A549 (cell line): ENCODE data around the gene GRK5. TPM values are rescaled to one million over a fixed set of nuclear protein-coding genes. Genes with fewer than 3 reads are reported as not detected.

Source experiments
- ATAC-seq, 2 experiments: fragments of 200-7000 bp in 1 of 2; fragments of >200 bp in 1 of 2; cut with Nextera tagmentation in 1 of 2; cut with Tn5 transposase in 1 of 2; 3 replicates each; pipeline versions ENCODE4 v1.8.0 to v1.9.1; 2018 to 2020; ENCODE audit warnings: mild to moderate bottlenecking in 1 of 2, moderate library complexity in 1 of 2
- CTCF ChIA-PET: fragments of 300-600 bp; sonication (Branson Sonifier 250); formaldehyde crosslinking; extraction: SDS; loops from one replicate; lab custom pipeline; 2021; ENCODE audit warnings: antibody characterized with exemption, inconsistent platforms; lab: Yijun Ruan, JAX
- POLR2A ChIA-PET: fragments of 350-600 bp; formaldehyde crosslinking; extraction: SDS; loops from one replicate; lab custom pipeline; 2021; ENCODE audit warnings: antibody characterized with exemption, inconsistent platforms; lab: Yijun Ruan, JAX
- DNase-seq, 2 experiments: peaks; one replicate each; pipeline versions ENCODE4 v3.0.0 to v3.0.0-alpha.2; 2011 to 2016; ENCODE audit warnings: low read depth in 1 of 2, low spot score in 1 of 2
- FAIRE-seq: peaks from 2 replicates; lab custom pipeline; 2011; peaks lifted over from hg19 to GRCh38; lab: Jason Lieb, UNC
- H3K27ac ChIP-seq, 2 experiments: fragments of >200 bp; sonication (Bioruptor Twin); formaldehyde crosslinking; 3 replicates each; pipeline ENCODE4 v1.5.1; 2016 to 2017
- H3K4me1 ChIP-seq: fragments of >200 bp; sonication (Bioruptor Twin); formaldehyde crosslinking; 3 replicates; pipeline ENCODE4 v1.6.1; 2016
- H3K4me2 ChIP-seq: fragments of >200 bp; sonication (Bioruptor Twin); formaldehyde crosslinking; 3 replicates; pipeline ENCODE4 v1.6.1; 2016
- H3K4me3 ChIP-seq: fragments of >200 bp; sonication (Bioruptor Twin); formaldehyde crosslinking; 3 replicates; pipeline ENCODE4 v1.5.1; 2016
- H3K9me3 ChIP-seq: fragments of >200 bp; sonication (Bioruptor Twin); formaldehyde crosslinking; 3 replicates; pipeline ENCODE4 v1.6.1; 2016
- CEBPB ChIP-seq, 2 experiments: fragments of >200 bp in 1 of 2; sonication (Bioruptor Twin) in 1 of 2; formaldehyde crosslinking in 1 of 2; IDR thresholded peaks; 2 replicates each; pipeline ENCODE4 v1.6.1; 2012 to 2016
- CHD4 ChIP-seq: fragments of 200-600 bp; sonication (generic); IDR thresholded peaks from 2 replicates; pipeline ENCODE4 v1.6.1; 2016; ENCODE audit warnings: antibody characterized with exemption, mild to moderate bottlenecking, borderline replicate concordance
- EHF ChIP-seq: fragments of 250-450 bp; sonication (Bioruptor Pico); IDR thresholded peaks from 2 replicates; pipeline ENCODE4 v1.5.0; 2020; ENCODE audit warnings: mild to moderate bottlenecking
- EP300 ChIP-seq, 2 experiments: fragments of >200 bp; sonication (Bioruptor Twin); formaldehyde crosslinking; IDR thresholded peaks; 2 replicates in 1 of 2; 3 replicates in 1 of 2; pipeline ENCODE4 v1.6.1; 2016 to 2017
- ESRRA ChIP-seq: fragments of 150-350 bp; IDR thresholded peaks from 2 replicates; pipeline ENCODE4 v1.6.1; 2014; ENCODE audit warnings: mild to moderate bottlenecking, low read length, borderline replicate concordance
- FOSB ChIP-seq: fragments of 250-450 bp; sonication (Bioruptor Pico); IDR thresholded peaks from 2 replicates; pipeline ENCODE4 v1.5.0; 2020; ENCODE audit warnings: mild to moderate bottlenecking, moderate library complexity
- FOSL2 ChIP-seq, 2 experiments: fragments of 450-650 bp in 1 of 2; fragments of >200 bp in 1 of 2; sonication (Bioruptor Twin) in 1 of 2; formaldehyde crosslinking; IDR thresholded peaks; 2 replicates each; pipeline versions ENCODE4 v1.5.0 to v1.6.1; 2016 to 2020; ENCODE audit warnings: mild to moderate bottlenecking in 1 of 2, moderate library complexity in 1 of 2
- GATA3 ChIP-seq: IDR thresholded peaks from 2 replicates; pipeline ENCODE4 v1.6.1; 2012; ENCODE audit warnings: borderline replicate concordance
- HOXA7 ChIP-seq: fragments of 250-450 bp; sonication (Bioruptor Pico); IDR thresholded peaks from 2 replicates; pipeline ENCODE4 v1.5.0; 2020; ENCODE audit warnings: mild to moderate bottlenecking, moderate library complexity
- HOXB13 ChIP-seq: fragments of 250-450 bp; sonication (Bioruptor Pico); IDR thresholded peaks from 2 replicates; pipeline ENCODE4 v1.5.0; 2020; ENCODE audit warnings: low read depth, mild to moderate bottlenecking, moderate library complexity
- JUN ChIP-seq, 2 experiments: fragments of >200 bp; sonication (Bioruptor Twin); formaldehyde crosslinking; IDR thresholded peaks; 2 replicates in 1 of 2; 3 replicates in 1 of 2; pipeline ENCODE4 v1.6.1; 2016 to 2017
- KDM1A ChIP-seq: fragments of 200-600 bp; sonication (generic); IDR thresholded peaks from 2 replicates; pipeline ENCODE4 v1.6.1; 2016; ENCODE audit warnings: low read depth, mild to moderate bottlenecking
- MAFK ChIP-seq: fragments of 450-650 bp; IDR thresholded peaks from 2 replicates; pipeline ENCODE4 v1.6.1; 2014; ENCODE audit not compliant: partially characterized antibody
- NFE2L2 ChIP-seq: fragments of 150-350 bp; conservative IDR thresholded peaks from 2 replicates; pipeline ENCODE4 v1.6.1; 2014; ENCODE audit warnings: low read length
- NR3C1 ChIP-seq: fragments of >200 bp; sonication (Bioruptor Twin); formaldehyde crosslinking; IDR thresholded peaks from 3 replicates; pipeline ENCODE4 v1.6.1; 2017
- POLR2A ChIP-seq: IDR thresholded peaks from 2 replicates; pipeline ENCODE4 v1.6.1; 2012; ENCODE audit warnings: mild to moderate bottlenecking, low read length
- POLR2AphosphoS2 ChIP-seq: conservative IDR thresholded peaks from 2 replicates; pipeline ENCODE4 v1.6.1; 2012; ENCODE audit warnings: low read length, improper control_type of control experiment, inconsistent platforms
- RAD21 ChIP-seq, 2 experiments: fragments of >200 bp in 1 of 2; sonication (Bioruptor Twin) in 1 of 2; formaldehyde crosslinking in 1 of 2; IDR thresholded peaks in 1 of 2; conservative IDR thresholded peaks in 1 of 2; 2 replicates in 1 of 2; 3 replicates in 1 of 2; pipeline ENCODE4 v1.6.1; 2012 to 2018; ENCODE audit warnings: inconsistent platforms in 1 of 2
- RNF2 ChIP-seq: fragments of 200-600 bp; sonication (generic); IDR thresholded peaks from 2 replicates; pipeline ENCODE4 v1.6.1; 2016; ENCODE audit warnings: low read depth, mild to moderate bottlenecking, antibody characterized with exemption, moderate library complexity, borderline replicate concordance
- TFCP2L1 ChIP-seq: fragments of 250-450 bp; sonication (Bioruptor Pico); IDR thresholded peaks from 2 replicates; pipeline ENCODE4 v1.5.0; 2021; ENCODE audit warnings: mild to moderate bottlenecking
- ZFP36 ChIP-seq: fragments of 450-650 bp; IDR thresholded peaks from 2 replicates; pipeline ENCODE4 v1.6.1; 2014; ENCODE audit warnings: borderline replicate concordance; ENCODE audit not compliant: partially characterized antibody
- ZSCAN20 ChIP-seq: fragments of 250-450 bp; sonication (Bioruptor Pico); IDR thresholded peaks from 2 replicates; pipeline ENCODE4 v1.8.0; 2022; ENCODE audit warnings: mild to moderate bottlenecking, moderate library complexity
- WGBS: methylation state at CpG from one replicate; pipeline ENCODE4 v1.1.6; 2017; ENCODE audit errors: missing lambda C conversion rate; 5-methylcytosine and 5-hydroxymethylcytosine counted together
- polyA plus RNA-seq, 4 experiments: library from polyadenylated mRNA; depleted of rRNA in 3 of 4; stranded (reverse); fragments of >200 nt; fragmentation: RNase III in 1 of 4; extraction: RNeasy Plus Mini Kit Qiagen cat#74134 plus additional on column Dnase treatment in 1 of 4; gene quantifications; 2 replicates in 3 of 4; 3 replicates in 1 of 4; pipeline ENCODE4 v1.2.3, GENCODE V29; 2011 to 2017
- TF ChIP-seq, protein P1 (sequence below): fragments of 200-600 bp; sonication (generic); IDR thresholded peaks from 2 replicates; pipeline ENCODE4 v1.6.1; 2016; ENCODE audit warnings: antibody characterized with exemption, mild to moderate bottlenecking, moderate library complexity
- TF ChIP-seq, protein P2 (sequence below): fragments of >200 bp; sonication (Bioruptor Twin); formaldehyde crosslinking; IDR thresholded peaks from 3 replicates; pipeline ENCODE4 v1.6.1; 2016
- TF ChIP-seq, protein P3 (sequence below): fragments of >200 bp; sonication (Bioruptor Twin); formaldehyde crosslinking; IDR thresholded peaks from 3 replicates; pipeline ENCODE4 v1.5.1; 2016
- TF ChIP-seq, protein P4 (sequence below): IDR thresholded peaks from 2 replicates; pipeline ENCODE4 v1.6.1; 2012
- TF ChIP-seq, protein P5 (sequence below): fragments of 450-650 bp; IDR thresholded peaks from 2 replicates; pipeline ENCODE4 v1.6.1; 2014; ENCODE audit warnings: antibody characterized with exemption

The GRK5 gene
- polyA plus RNA-seq, 2 of the 4 experiments (the other 2 are of a cell fraction), result 5.0 to 7.9 TPM

DNA sequence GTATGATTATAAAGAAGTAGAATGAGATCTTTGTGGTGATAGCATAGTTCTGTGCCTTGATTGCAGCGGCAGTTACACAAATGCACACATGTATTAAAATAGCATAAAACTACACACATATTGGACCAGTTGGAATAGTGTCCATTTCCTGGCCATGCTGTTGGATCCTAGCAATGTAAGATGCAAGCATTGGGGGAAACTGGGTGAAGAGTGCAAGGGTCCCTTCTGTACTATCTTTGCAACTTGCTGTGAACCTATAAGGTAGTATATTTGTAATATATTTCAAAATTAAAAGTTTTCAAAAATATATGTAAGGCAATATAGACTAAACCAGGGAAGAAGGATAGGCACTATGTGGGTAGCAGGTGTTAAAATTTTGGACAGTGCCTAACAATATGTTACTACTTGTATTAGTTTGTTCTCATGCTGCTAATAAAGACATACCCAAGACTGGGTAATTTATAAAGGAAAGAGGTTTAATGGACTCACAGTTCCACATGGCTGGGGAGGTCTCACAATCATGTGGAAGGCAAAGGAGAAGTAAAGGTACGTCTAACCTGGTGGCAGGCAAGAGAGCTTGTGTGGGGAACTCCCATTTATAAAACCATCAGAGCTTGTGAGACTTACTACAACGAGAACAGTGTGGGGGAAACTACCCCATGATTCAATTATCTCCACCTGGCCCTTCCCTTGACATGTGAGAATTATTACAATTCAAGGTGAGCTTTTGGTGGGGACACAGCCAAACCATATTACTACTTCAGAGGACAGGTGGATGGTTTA is 263.7 kb downstream of the GRK5 start (continued):
- TF ChIP-seq ESRRA (no peak), CHD4 (no peak), RAD21 (conservative IDR thresholded peaks at IDR 0.05 in 1 of 2, IDR thresholded peaks at IDR 0.05 in 1 of 2) (no peak), JUN (IDR thresholded peaks at IDR 0.05) (no peak), KDM1A (no peak)

DNA sequence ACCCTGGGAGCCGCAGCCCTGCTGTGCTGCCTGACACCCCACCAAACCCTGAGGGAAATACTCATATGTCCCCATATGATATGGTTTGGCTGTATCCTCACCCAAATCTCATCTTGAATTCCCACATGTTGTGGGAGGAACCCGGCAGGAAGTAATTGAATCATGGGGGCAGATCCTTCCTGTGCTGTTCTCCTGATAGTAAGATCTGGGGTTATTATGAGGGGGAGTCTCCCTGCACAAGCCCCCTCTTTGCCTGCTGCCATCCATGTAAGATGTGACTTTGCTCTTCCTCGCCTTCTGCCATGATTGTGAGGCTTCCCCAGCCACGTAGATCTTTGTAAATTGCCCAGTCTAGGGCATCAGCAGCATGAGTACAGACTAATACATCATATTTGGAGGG is 266.4 kb downstream of the GRK5 start:
- CTCF ChIA-PET, result interaction anchor here (1.5 to 2.6 kb wide), 2 partner anchors 16 to 267 kb away, joined by 4 to 8 read pairs; no protein-coding TSS in a partner anchor
- DNase-seq (no peak), FAIRE-seq (no peak), ATAC-seq (no peak)
- Histone ChIP-seq H3K4me1 (no peaks in the 10 kb centered on the region), H3K4me2 (no peak overlapping the region), H3K27ac (no peak overlapping the region), H3K4me3 (no peak overlapping the region), H3K9me3 (no peaks in the 10 kb centered on the region)
- POLR2A ChIA-PET, result no interaction called here
- 28% methylated on average over 4 of the region's 4 CpGs for WGBS
- TF ChIP-seq CEBPB (IDR thresholded peaks at IDR 0.05) (no peak), EP300 (IDR thresholded peaks at IDR 0.05) (no peak), POLR2AphosphoS2 (no peak), NR3C1 (no peak), TFCP2L1 (CRISPR knock-in tag) (no peak), ZFP36 (no peak), EHF (CRISPR knock-in tag) (no peak), FOSL2 (IDR thresholded peaks at IDR 0.05) (no peak), FOSL2 (CRISPR knock-in tag; IDR thresholded peaks at IDR 0.05) (no peak), FOSB (no peak), HOXB13 (CRISPR knock-in tag) (no peak)
- TF ChIP-seq, protein P1, sequence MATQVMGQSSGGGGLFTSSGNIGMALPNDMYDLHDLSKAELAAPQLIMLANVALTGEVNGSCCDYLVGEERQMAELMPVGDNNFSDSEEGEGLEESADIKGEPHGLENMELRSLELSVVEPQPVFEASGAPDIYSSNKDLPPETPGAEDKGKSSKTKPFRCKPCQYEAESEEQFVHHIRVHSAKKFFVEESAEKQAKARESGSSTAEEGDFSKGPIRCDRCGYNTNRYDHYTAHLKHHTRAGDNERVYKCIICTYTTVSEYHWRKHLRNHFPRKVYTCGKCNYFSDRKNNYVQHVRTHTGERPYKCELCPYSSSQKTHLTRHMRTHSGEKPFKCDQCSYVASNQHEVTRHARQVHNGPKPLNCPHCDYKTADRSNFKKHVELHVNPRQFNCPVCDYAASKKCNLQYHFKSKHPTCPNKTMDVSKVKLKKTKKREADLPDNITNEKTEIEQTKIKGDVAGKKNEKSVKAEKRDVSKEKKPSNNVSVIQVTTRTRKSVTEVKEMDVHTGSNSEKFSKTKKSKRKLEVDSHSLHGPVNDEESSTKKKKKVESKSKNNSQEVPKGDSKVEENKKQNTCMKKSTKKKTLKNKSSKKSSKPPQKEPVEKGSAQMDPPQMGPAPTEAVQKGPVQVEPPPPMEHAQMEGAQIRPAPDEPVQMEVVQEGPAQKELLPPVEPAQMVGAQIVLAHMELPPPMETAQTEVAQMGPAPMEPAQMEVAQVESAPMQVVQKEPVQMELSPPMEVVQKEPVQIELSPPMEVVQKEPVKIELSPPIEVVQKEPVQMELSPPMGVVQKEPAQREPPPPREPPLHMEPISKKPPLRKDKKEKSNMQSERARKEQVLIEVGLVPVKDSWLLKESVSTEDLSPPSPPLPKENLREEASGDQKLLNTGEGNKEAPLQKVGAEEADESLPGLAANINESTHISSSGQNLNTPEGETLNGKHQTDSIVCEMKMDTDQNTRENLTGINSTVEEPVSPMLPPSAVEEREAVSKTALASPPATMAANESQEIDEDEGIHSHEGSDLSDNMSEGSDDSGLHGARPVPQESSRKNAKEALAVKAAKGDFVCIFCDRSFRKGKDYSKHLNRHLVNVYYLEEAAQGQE, result no peak
- TF ChIP-seq, protein P2, sequence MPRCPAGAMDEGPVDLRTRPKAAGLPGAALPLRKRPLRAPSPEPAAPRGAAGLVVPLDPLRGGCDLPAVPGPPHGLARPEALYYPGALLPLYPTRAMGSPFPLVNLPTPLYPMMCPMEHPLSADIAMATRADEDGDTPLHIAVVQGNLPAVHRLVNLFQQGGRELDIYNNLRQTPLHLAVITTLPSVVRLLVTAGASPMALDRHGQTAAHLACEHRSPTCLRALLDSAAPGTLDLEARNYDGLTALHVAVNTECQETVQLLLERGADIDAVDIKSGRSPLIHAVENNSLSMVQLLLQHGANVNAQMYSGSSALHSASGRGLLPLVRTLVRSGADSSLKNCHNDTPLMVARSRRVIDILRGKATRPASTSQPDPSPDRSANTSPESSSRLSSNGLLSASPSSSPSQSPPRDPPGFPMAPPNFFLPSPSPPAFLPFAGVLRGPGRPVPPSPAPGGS, result no peak

DNA sequence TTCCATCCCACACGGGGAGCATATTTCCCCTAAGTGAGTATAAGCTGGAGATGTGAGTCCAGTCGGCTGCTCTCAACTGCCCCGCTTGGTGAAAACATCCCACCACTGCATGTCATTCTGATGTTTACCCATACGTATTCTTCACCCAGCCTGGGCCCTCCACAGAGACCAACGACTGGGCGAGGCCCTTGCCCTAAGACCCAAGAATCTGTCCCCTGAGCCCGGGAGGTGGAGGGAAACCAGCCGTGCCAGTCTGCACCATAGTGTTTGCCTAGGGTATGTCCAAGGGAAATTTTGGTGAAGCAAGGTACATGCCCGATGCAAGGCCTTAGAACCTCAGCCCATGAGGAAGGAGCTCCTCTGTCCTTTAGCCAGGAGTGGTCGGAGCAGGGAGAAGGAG is 267.2 kb downstream of the GRK5 start:
- Histone ChIP-seq H3K4me3 (no peak overlapping the region), H3K4me1 (no peaks in the 10 kb centered on the region), H3K9me3 (no peaks in the 10 kb centered on the region), H3K4me2 (no peak overlapping the region), H3K27ac (no peak overlapping the region)
- TF ChIP-seq, protein P3, sequence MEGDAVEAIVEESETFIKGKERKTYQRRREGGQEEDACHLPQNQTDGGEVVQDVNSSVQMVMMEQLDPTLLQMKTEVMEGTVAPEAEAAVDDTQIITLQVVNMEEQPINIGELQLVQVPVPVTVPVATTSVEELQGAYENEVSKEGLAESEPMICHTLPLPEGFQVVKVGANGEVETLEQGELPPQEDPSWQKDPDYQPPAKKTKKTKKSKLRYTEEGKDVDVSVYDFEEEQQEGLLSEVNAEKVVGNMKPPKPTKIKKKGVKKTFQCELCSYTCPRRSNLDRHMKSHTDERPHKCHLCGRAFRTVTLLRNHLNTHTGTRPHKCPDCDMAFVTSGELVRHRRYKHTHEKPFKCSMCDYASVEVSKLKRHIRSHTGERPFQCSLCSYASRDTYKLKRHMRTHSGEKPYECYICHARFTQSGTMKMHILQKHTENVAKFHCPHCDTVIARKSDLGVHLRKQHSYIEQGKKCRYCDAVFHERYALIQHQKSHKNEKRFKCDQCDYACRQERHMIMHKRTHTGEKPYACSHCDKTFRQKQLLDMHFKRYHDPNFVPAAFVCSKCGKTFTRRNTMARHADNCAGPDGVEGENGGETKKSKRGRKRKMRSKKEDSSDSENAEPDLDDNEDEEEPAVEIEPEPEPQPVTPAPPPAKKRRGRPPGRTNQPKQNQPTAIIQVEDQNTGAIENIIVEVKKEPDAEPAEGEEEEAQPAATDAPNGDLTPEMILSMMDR, result no peak
- no peak for TF ChIP-seq ZFP36
- TF ChIP-seq KDM1A, result no peak
- TF ChIP-seq RNF2, result no peak
- no peak for TF ChIP-seq POLR2A
- no peak for TF ChIP-seq RAD21 (conservative IDR thresholded peaks at IDR 0.05 in 1 of 2, IDR thresholded peaks at IDR 0.05 in 1 of 2)
- TF ChIP-seq MAFK, result no peak
- TF ChIP-seq, protein P4, sequence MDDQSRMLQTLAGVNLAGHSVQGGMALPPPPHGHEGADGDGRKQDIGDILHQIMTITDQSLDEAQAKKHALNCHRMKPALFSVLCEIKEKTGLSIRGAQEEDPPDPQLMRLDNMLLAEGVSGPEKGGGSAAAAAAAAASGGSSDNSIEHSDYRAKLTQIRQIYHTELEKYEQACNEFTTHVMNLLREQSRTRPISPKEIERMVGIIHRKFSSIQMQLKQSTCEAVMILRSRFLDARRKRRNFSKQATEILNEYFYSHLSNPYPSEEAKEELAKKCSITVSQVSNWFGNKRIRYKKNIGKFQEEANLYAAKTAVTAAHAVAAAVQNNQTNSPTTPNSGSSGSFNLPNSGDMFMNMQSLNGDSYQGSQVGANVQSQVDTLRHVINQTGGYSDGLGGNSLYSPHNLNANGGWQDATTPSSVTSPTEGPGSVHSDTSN, result no peak
- TF ChIP-seq, protein P5, sequence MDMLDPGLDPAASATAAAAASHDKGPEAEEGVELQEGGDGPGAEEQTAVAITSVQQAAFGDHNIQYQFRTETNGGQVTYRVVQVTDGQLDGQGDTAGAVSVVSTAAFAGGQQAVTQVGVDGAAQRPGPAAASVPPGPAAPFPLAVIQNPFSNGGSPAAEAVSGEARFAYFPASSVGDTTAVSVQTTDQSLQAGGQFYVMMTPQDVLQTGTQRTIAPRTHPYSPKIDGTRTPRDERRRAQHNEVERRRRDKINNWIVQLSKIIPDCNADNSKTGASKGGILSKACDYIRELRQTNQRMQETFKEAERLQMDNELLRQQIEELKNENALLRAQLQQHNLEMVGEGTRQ, result no peak
- TF ChIP-seq HOXA7 (CRISPR knock-in tag), result no peak
- TF ChIP-seq ZSCAN20 (CRISPR knock-in tag), result no peak
- TF ChIP-seq EP300 (IDR thresholded peaks at IDR 0.05), result no peak
- TF ChIP-seq GATA3, result no peak
- no peak for TF ChIP-seq NFE2L2
- ChIA-PET CTCF (interaction anchor here (1.5 kb wide), 1 partner anchor 15 kb away, joined by 4 read pairs; no protein-coding TSS in a partner anchor), POLR2A (no interaction called here)
- ATAC-seq (no peak), DNase-seq (no peak), FAIRE-seq (no peak)
- WGBS, result 49% methylated on average over 10 of the region's 10 CpGs
